ENCODE results near the gene ATP10B.
"Not testable (repeated sequence)": the region's sequence is repeated elsewhere in the genome, so short reads cannot be mapped to it uniquely, and the experiment has no call there.

Gene ATP10B

DNA sequence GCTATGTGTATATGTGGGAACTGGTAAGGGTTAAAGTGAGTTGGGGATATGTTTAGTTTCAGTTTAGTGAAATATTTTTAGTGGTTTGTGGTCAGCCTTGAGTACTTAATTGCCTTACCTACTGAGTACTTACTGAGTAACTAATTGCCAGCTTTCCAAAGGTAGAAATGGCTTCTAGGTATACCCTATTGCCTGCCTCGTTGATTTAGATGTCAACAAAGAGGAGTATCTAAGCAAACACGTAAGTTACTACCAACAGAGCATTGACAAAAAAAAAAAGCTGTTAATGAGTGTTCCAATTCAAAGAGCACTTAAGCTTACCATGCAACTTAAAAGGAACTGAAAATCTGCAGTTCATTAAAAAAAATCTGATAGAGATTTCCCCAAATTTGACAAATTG is 8.8 kb downstream of the ATP10B start:
- Mint-ChIP-seq H3K4me1 (peaks cover 0 to 23% of the 10 kb centered on the region in 2 donors), H3K36me3 (no peaks in the 10 kb centered on the region), H3K9me3 (no peaks in the 10 kb centered on the region), H3K27me3 (no peaks in the 10 kb centered on the region), H3K27ac (peak overlapping the region; percentile 68), H3K4me3 (peak overlapping the region; percentile 1 to 58)
- ATAC-seq (replicated peaks) (peak; percentile 97), DNase-seq (peak; percentile 7)

DNA sequence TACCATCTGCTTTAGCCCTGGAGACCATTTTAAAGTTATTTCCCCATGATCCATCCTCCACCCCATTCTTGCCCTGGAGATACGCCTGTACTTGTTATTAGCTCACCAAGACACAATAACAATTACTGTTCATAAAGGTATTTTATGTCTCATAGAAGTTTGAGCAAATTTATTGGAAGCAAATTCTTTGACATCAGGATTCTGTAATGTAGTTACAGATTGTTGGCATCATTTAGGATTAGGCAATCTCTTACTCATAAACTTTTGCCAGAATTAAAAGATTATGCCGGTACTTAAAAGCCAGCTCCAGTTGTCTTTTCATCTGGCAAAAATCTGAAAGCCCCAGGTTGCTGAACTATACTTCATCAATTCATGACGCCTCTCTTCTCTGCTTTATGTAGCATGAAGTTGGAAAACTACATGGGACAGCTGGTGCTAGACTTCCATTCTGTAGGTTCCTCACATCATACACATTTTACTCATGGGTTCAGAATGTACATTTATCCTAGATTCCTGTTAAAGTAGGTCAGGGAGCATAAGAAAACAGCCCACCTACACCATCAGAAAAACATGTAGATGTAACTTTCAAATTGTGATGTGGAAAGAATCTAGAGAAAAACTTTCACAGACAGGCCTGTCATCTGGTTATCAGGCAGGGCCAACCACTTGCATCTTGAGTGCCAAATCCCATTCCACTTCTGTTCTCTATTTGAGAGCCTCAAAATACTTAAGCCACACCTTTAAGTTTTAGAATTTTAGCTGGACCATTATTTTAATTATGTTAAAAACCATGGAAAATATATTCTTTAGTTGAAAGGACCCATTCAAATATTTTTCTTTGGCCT is 14.0 kb downstream of the ATP10B start:
- Mint-ChIP-seq H3K9me3 (peaks cover 7 to 11% of the 10 kb centered on the region in 2 donors), H3K36me3 (peaks cover 0 to 1% of the 10 kb centered on the region in 2 donors), H3K4me1 (peaks cover 6 to 17% of the 10 kb centered on the region in 2 donors), H3K27ac (peak overlapping the region; percentile 20), H3K27me3 (peaks cover 3 to 5% of the 10 kb centered on the region in 2 donors), H3K4me3 (no peak overlapping the region)
- ATAC-seq (replicated peaks) (no peak), DNase-seq (no peak)

DNA sequence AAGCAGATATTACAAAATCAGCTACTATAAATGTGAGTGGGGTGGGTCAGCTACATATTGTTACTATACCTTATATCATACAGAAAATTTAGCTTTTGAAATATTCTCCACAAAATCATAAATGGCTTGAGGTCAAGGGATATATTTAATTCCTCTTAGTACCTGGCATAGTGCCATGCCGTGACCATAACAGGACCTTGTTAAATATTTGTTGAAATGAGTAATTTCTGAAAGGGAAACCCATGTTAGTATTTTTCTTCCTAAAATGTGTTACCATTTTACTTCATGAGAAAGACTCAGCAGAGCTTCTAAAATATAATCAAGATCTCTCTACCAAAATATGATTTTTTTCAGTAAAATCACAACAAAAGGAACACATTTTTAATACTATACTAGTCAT is 14.8 kb downstream of the ATP10B start:
- ATAC-seq (replicated peaks) = no peak
- Mint-ChIP-seq H3K4me1 (peaks cover 6 to 14% of the 10 kb centered on the region in 2 donors), H3K9me3 (peaks cover 12 to 18% of the 10 kb centered on the region in 2 donors), H3K27ac (no peak overlapping the region), H3K4me3 (no peak overlapping the region), H3K27me3 (peaks cover 5 to 8% of the 10 kb centered on the region in 2 donors), H3K36me3 (peaks cover 4 to 6% of the 10 kb centered on the region in 2 donors)
- DNase-seq = no peak

DNA sequence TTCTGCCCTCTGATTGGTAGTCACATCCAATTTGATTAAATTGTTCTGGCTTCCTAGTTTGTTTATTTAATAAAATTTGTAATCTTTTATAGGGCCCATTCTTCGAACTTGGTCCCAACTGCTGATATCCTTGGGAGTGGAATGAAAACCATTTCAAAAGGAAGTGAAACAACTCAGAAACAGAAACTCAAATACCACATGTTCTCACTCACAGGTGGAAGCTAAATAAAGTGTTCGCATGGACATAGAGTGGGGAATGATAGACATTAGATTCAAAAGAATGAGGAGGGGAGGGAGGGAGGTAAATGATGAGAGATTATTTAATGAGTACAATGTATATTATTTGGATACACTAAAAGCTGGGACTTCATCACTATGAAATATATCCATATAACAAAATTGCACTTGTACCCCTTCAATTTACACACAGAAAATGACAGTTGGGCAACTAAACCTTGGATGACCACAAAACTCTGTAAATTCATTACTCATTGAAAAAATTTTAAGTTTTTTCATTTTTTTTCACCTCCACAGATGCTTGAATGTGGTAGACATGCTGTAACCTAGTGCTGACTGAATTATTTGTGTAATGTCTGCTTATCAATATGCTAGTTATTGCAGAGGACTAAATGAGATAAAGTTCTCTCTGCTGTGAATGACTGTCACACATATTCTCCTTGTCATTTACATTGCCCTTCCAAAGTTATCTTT is 16.0 kb downstream of the ATP10B start:
- DNase-seq (no peak), ATAC-seq (replicated peaks) (peak in 1 of 2 donors; percentile 34)
- Mint-ChIP-seq H3K36me3 (peaks cover 4 to 6% of the 10 kb centered on the region in 2 donors), H3K4me3 (no peak overlapping the region), H3K27ac (no peak overlapping the region), H3K27me3 (peaks cover 5 to 8% of the 10 kb centered on the region in 2 donors), H3K9me3 (peaks cover 12 to 18% of the 10 kb centered on the region in 2 donors), H3K4me1 (peaks cover 6 to 14% of the 10 kb centered on the region in 2 donors)

DNA sequence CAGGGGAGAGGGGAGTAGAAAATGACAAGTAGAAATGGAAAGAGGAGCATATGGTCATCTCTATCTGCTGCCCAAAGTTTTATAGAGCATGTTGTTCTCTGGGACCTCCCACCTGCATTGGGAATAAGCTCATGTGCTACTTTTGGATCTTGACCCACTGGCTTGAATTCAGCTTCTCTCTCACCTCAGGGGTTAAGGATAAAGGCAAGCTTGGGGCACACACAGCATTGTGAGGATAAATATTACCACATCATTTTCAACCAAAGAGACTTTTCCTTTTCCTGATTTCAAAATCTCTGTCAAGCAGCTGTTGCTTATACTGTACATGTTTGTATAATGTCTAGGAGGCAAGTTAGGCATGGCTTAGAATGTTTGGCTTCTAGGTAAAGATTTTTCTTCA is 16.6 kb downstream of the ATP10B start:
- peaks cover 6 to 14% of the 10 kb centered on the region in 2 donors for H3K4me1 Mint-ChIP-seq
- peaks cover 12 to 18% of the 10 kb centered on the region in 2 donors for H3K9me3 Mint-ChIP-seq
- no peak overlapping the region for H3K4me3 Mint-ChIP-seq
- DNase-seq = no peak
- H3K27me3 Mint-ChIP-seq = peaks cover 5 to 8% of the 10 kb centered on the region in 2 donors
- ATAC-seq (replicated peaks) = no peak
- no peak overlapping the region for H3K27ac Mint-ChIP-seq
- peaks cover 4 to 6% of the 10 kb centered on the region in 2 donors for H3K36me3 Mint-ChIP-seq

DNA sequence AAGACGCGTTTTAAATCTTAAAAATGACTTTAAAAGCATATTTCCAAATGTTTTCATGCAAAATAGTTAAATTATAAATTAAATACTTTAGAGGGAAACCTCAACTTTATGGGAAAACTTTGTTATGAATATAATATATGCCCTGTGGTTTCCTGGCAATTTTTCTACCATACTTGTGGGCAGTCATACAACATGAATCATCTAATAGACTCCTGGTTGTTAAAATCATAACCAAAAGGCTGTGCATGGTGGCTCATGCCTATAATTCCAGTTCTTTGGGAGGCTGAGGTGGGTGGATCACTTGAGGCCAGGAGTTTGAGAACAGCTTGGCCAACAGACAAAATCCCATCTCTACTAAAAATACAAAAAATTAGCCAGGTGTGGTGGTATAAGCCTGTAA is 18.2 kb downstream of the ATP10B start:
- Mint-ChIP-seq H3K4me1 (peaks cover 6 to 8% of the 10 kb centered on the region in 2 donors), H3K4me3 (no peak overlapping the region), H3K27me3 (peaks cover 8 to 11% of the 10 kb centered on the region in 2 donors), H3K36me3 (peaks cover 4 to 6% of the 10 kb centered on the region in 2 donors), H3K27ac (no peak overlapping the region), H3K9me3 (peaks cover 12 to 18% of the 10 kb centered on the region in 2 donors)
- ATAC-seq (replicated peaks) = no peak
- no peak for DNase-seq

DNA sequence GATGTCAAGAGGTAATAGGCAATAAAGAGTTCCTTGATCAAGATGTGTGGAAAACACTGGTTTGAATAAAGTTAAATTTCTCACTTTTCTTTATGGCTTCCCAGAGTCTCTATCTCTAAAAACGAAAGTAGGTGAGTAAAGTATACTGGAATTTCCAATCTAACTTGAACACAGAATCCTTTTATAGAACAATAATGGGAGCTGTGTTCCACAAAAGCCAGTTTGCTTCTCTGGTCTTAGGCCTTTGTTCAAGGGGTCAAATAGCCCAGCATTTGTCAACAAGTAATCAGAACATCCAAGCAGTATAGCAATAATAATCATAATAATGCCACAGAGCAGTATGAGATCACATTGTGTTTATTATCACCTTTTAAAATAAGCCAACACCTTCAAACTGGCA is 20.2 kb downstream of the ATP10B start:
- Mint-ChIP-seq H3K9me3 (peaks cover 12 to 18% of the 10 kb centered on the region in 2 donors), H3K36me3 (peaks cover 6 to 7% of the 10 kb centered on the region in 2 donors), H3K4me1 (peaks cover 6% of the 10 kb centered on the region in 2 donors), H3K27ac (no peak overlapping the region), H3K27me3 (peaks cover 8 to 9% of the 10 kb centered on the region in 2 donors), H3K4me3 (no peak overlapping the region)
- no peak for DNase-seq
- no peak for ATAC-seq (replicated peaks)

DNA sequence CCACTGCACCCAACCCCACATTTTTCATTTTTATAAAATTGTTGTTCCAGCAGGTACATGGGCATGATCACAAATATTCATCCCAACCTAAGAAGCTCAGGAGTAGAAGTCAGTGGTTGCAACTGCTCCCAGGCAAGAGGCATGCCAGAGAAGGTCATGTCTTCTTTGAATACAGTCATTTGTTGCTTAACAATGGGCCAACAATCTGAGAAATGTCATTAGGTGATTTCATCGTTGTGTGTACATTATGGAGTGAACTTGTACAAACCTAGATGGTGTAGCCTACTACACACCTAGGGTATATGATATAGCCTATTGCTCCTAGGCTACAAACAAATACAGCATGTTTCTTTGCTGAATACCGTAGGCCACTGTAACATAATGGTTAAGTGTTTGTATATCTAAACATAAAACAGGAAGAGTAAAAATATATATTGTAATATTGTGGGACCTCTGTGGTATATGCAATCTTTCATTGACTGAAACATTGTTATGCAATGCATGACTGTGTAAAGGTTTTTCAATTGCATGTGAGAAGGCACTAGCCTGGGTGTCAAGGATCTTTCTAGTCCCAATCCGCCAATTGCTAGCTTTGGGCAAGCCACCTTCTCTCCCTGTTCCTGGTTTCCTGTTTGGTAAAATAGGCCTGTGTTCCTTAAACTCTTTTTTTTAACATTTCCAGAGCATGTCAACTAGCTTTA is 27.6 kb downstream of the ATP10B start:
- no peaks in the 10 kb centered on the region for H3K4me1 Mint-ChIP-seq
- ATAC-seq (replicated peaks) = no peak
- H3K4me3 Mint-ChIP-seq = no peak overlapping the region
- H3K27ac Mint-ChIP-seq = no peak overlapping the region
- no peaks in the 10 kb centered on the region for H3K27me3 Mint-ChIP-seq
- H3K36me3 Mint-ChIP-seq = peaks cover 0 to 4% of the 10 kb centered on the region in 2 donors
- H3K9me3 Mint-ChIP-seq = peaks cover 15 to 23% of the 10 kb centered on the region in 2 donors
- no peak for DNase-seq

DNA sequence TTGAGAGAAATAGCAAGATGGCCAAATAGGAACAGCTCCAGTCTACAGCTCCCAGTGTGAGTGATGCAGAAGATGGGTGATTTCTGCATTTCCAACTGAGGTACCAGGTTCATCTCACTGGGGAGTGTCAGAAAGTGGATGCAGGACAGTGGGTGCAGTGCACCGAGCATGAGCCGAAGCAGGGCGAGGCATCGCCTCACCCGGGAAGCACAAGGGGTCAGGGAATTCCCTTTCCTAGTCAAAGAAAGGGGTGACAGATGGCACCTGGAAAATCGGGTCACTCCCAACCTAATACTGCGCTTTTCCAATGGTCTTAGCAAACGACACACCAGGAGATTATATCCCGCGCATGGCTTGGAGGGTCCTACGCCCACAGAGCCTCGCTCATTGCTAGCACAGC is 39.0 kb downstream of the ATP10B start:
- not testable (repeated sequence) for H3K27ac Mint-ChIP-seq; H3K36me3 Mint-ChIP-seq; DNase-seq; H3K4me1 Mint-ChIP-seq; ATAC-seq (replicated peaks); H3K4me3 Mint-ChIP-seq
- peaks cover 21 to 39% of the 10 kb centered on the region in 2 donors for H3K27me3 Mint-ChIP-seq
- H3K9me3 Mint-ChIP-seq = peaks cover 7 to 15% of the 10 kb centered on the region in 2 donors

DNA sequence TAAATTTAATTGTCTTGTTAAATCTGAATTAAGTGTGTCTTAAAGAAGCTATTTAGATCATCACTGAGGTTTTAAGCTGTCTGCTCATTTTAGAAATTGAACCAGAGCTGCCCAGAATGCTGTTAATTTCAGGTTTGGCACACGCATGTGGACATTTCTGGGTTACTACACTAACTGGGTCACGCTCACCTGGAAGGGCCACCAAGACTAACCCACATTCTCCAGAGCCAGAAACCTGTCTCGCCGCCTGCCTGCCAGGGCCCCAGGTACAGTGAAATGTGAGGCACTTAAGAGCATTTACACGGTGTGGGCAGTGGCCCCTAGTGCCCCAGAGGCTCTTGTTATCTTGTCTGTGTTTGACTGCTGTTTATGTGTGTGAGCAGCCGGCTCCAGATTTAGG is 46.6 kb downstream of the ATP10B start:
- H3K4me1 Mint-ChIP-seq = peaks cover 0 to 6% of the 10 kb centered on the region in 2 donors
- no peak for DNase-seq
- ATAC-seq (replicated peaks) = no peak

DNA sequence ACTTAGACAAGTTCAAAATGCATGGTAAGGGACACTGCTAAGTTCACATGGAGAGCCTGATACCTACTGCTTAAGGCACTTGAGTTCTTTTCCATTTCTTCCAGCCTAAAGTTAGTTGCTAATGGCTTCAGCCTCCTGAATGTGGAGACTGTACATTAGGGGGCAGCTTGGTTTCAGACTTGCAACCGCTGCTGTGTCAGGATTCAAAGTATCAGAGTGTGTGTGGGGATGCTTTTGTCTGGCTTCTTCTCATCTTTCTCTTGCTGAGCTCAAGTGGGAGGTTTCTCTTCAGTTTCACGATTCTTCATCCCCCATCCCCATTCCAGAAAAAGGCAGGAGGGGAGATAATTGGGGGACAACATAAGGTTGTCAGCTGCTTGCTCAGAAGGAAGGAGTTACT is 49.4 kb downstream of the ATP10B start:
- DNase-seq = no peak

More for the DNA sequence above, 46.6 kb downstream of the ATP10B start:
- Mint-ChIP-seq H3K4me3 (no peak overlapping the region), H3K27me3 (no peaks in the 10 kb centered on the region), H3K27ac (no peak overlapping the region), H3K36me3 (no peaks in the 10 kb centered on the region), H3K9me3 (no peaks in the 10 kb centered on the region)

DNA sequence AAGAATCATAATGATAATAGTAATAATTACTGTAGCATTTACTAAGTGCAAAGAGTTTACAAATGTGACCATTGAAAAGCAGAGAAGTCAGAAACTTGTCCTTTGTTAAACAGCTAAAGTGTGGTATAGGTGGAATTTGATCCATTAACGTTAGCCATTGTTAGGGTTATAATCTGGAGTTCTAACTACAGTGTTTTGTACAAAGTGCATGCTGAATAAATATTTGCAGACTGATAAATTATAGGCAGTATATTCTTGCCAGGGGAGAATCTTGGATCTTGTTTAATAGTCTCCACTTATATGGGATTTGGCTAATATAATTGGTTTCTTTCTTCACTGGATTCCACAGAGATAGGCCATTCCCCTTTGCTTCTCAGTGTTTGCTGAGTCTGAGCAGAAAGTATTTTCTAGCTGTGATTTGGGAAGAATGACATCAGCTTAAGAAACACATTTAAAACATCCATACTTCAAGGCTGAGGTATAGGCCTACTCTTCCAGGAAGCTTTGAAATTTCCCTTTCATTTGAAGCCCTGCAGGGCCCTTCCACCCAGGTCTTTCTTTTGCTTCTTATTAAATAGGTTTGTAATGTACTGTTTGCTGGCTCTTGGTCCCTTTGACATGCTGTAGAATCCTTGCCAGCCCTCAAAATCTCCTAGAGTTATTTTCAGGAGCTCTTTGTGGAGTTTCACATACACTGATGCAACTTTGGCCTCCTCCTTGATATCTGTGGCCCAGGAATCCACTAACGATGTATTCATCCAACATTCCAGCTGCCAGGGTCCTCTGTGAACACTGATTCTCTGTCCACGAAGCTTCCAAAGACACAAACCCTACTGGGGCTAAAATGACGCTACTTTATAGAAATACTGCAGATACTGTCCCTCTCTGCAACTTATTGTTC is 51.4 kb downstream of the ATP10B start:
- DNase-seq (no peak), ATAC-seq (replicated peaks) (no peak)
- Mint-ChIP-seq H3K9me3 (no peaks in the 10 kb centered on the region), H3K27me3 (no peaks in the 10 kb centered on the region), H3K36me3 (peaks cover 0 to 4% of the 10 kb centered on the region in 2 donors), H3K4me1 (peaks cover 11 to 28% of the 10 kb centered on the region in 2 donors), H3K4me3 (no peak overlapping the region), H3K27ac (no peak overlapping the region)

More for the DNA sequence above, 49.4 kb downstream of the ATP10B start:
- Mint-ChIP-seq H3K4me3 (no peak overlapping the region), H3K4me1 (peaks cover 11 to 25% of the 10 kb centered on the region in 2 donors), H3K27ac (no peak overlapping the region), H3K36me3 (peaks cover 0 to 4% of the 10 kb centered on the region in 2 donors), H3K27me3 (no peaks in the 10 kb centered on the region), H3K9me3 (no peaks in the 10 kb centered on the region)
- no peak for ATAC-seq (replicated peaks)

DNA sequence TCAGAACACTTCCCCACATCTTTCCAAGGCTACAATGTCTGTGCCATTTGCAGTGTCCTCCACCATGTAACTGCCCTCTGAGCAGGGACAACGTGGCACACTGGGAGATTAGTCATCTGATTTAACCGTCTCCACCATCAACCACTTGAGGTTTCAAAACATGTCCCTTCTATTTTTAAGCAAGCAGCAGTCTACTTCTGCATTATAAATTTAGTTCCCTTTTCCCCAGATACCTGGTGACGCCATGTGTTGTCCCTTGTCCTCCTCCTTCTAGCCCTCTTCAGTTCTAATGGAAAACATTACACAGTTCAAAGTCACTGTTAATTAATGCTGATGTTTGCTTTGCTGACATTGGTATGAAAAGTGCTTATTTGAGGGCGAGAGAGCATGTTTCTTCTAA is 52.8 kb downstream of the ATP10B start:
- Mint-ChIP-seq H3K4me3 (no peak overlapping the region), H3K27ac (peak overlapping the region; percentile 89), H3K9me3 (no peaks in the 10 kb centered on the region), H3K27me3 (no peaks in the 10 kb centered on the region), H3K36me3 (peaks cover 0 to 4% of the 10 kb centered on the region in 2 donors), H3K4me1 (peaks cover 11 to 28% of the 10 kb centered on the region in 2 donors)
- DNase-seq = peak; percentile 42
- peak; percentile 86 to 92 for ATAC-seq (replicated peaks)

Data from stimulated activated naive B cell treated with anti-CD40 and anti-IgM and Interleukin-4, amounts not matched to agents 10 μg/mL and 1 μg/mL and 100 μg/mL, for 72 hours (primary cell).